Activated CD8-positive, alpha-beta memory T cell treated with anti-CD3 and anti-CD28 coated beads for 48 hours (primary cell): ENCODE measurements around the gene HPSE.
"Not testable (repeated sequence)": the region's sequence is repeated elsewhere in the genome, so short reads cannot be mapped to it uniquely, and the experiment has no call there.

Experiments used
- DNase-seq, 3 experiments: peaks; one replicate each; pipeline ENCODE4 v3.0.0-alpha.2; 2020; ENCODE audit warnings: low read depth in 2 of 3, low spot score in 2 of 3

The HPSE gene

DNA sequence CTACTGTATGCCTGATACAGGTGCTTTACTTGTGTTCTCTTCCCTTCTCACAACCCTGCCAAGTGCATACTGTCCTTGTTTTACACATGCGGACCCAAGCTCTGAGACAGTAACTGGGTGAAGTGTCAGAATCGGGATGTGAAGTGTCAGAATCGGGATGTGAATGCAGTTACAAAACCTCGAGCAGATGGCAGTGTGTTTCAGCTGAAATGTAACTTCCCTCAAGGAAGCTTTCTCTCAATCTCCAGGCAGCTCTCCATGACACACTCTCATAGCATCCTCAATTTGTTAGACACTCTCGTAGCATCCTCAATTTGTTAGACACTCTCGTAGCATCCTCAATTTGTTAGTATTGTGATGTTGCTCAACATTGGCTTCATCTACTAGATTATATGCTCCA, 1.1 kb upstream of the HPSE start:
- no peak for DNase-seq

DNA sequence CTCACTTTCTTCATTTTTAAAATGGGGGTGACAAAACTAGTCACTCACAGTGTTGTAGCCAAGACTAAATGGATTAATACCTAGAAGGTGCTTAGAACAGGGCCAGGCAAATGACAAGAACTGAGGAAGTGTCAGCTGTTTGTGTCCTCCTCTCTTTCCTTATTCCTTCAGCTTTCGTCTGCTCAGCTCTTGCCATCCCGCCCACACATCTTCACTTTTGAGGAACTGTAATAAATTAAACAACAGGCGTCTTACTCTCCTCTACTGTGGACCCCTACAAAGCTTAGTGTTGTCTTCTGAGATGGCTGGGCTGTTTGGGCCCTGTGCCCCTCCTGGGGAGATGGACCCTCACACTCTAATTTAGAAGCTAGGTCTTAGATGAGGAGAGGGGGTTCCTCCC, 2.7 kb downstream of the HPSE start:
- no peak for DNase-seq

DNA sequence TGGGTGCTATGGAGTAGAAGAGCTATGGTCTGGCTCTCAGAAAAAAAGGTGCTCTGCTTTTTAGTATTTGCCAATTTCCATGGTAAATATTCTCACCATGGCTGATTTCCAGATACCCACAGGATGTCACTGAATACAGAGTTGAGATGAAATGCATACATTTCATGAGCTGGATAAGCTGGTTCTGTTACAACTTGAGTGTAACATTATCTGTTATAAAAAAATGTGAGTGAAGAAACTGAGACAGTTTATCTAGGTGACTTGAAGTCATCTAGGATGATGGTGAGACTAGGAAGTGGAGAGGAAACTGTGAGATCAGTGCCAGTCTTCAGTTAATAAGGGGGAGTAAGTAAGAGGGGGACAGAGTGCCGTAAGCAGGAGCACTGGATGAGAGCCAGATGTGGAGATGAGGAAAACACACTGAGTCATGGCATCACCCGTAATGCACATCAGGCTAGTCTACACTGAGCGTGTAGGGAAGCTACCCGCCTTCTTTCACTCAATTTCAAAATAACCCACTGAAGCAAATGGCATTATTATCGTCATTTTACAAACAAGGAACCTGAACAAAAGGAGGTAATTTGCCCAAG, 5.0 kb downstream of the HPSE start:
- DNase-seq = no peak

DNA sequence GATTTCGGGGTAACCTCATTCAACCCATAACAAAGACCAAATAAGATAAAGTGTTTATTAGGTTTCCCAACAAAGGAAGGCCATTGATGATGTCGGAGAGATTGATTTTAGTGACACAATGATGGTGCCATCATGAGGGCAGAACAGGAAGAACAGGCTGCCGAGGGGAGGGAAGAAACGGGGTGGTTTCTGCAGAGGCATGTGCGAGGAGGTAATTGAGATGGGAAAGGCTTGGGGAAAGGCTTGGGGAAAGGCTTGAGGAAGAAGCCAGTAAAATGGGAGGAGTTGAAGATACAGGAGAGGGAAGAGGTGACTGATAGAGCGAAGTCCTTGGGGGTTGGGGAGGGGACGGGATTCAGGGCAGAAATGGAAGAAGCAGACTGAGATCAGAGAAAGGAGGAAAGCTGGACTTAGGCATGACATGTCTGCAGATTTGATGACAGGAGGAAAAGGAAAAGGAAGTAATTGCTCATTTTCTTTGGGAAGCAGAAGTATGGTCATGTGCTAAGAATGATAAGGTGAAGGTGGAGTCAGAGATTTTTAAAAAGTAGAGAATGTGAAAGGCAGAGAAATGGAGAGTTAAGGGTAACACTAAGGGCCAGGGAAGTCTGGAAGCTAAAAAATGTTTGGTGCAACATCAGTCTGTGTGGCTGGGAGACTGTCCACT, 6.0 kb downstream of the HPSE start:
- no peak for DNase-seq

DNA sequence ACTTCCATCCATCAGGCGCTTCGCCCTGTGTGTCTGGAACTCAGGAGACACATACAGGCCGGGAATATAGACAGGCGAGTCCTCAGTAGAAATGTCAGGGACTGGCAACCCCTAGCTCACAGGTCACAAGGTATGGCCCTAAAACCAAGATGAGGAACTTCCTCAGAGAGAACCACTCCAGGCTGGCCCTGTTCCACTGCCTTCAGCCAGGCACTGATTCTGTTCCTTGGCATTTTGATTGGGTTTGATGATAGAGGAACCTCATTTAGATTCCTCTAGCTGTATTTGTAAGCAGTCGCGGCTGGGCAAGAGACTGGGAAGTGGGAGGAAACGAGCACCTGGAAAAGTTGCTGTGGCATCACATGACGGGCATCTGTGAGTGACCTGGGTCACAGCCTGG, 8.1 kb downstream of the HPSE start:
- DNase-seq = no peak

DNA sequence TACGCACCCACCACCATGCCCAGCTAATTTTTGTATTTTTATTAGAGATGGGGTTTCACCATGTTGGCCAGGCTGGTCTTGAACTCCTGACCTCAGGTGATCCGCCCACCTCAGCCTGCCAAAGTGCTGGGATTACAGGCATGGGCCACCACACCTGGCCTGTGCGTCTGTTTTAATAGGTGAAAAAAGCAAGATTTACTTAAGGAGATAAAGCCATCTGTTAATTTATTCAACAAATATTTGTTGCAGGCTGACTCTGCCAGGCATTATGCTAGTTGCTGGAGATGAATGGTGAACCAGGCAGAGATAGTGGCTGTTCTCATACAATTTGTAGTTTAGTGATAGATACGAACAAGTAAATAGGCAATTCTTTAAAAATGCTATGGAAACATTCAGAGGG, 9.3 kb downstream of the HPSE start:
- not testable (repeated sequence) for DNase-seq

DNA sequence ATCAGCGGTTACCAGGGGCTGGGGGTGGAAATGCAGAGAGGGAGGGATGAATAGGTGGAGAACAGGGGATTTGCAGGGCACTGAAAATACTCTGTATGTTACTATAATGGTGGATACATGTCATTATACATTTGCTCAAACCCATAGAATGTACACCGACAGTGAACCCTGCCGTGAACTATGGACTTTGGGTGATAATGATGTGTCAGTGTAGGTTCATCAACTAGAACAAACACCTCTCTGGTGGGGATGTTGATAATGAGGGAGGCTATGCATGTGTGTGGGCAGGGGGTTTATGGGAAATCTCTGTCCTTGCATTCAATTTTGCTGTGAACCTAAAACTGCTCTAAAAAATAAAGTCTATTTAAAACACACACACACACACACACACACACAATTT, 11.5 kb downstream of the HPSE start:
- no peak for DNase-seq

DNA sequence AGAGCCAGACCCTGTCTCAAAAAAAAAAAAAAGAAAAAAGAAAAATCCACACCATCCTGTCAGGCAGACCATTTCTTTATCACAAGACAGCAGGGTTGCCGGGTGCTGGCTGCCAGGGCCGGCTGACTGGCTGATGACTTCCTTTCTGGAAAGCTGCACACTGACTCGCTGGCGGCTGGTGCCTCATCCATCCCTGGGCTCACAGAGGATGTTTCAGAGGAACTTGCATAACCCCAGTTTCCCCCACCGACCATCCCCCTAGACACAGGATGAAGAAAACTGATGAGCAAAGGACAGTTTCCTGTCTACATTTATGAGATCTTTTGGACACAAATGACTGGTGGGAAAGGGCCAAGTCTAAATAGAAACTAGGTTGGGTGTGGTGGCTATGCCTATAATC, 14.1 kb downstream of the HPSE start:
- DNase-seq = no peak

DNA sequence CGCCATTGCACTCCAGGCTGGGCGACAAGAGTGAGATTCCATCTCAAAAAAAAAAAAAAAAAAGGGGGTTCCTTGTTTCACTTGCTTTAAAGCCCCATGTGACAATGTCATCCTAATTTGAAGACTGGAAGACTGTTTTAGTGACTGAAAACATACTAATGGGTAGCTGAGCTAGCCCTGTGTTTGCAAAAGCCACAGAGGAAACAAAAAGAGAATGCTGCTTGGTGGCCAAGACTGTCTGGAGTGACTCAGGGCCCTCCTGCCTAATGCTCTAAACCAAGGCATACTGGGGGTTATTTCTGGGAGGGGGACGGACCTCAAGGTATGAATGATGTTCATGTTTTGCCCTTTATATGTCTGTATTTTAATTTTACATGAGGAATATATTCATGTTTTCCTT, 16.0 kb downstream of the HPSE start:
- DNase-seq = no peak

DNA sequence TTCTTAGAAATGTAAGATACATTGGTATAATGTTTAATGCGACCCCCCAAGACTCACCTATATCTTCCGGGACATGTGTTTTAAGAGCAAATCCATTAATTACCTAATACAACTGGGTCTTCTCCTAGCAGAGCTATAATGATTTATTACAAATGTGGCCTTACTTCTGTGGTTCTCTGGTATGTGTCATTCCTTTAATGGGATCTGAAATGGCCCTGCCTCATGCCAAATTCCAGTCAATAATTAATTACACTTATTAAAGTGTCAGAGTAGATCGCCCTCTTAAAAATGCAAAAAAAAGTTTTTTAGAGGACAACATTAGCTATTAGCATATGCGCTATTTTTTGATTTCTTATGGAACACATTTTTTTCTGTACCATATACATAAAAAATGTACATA, 17.0 kb downstream of the HPSE start:
- DNase-seq = no peak

DNA sequence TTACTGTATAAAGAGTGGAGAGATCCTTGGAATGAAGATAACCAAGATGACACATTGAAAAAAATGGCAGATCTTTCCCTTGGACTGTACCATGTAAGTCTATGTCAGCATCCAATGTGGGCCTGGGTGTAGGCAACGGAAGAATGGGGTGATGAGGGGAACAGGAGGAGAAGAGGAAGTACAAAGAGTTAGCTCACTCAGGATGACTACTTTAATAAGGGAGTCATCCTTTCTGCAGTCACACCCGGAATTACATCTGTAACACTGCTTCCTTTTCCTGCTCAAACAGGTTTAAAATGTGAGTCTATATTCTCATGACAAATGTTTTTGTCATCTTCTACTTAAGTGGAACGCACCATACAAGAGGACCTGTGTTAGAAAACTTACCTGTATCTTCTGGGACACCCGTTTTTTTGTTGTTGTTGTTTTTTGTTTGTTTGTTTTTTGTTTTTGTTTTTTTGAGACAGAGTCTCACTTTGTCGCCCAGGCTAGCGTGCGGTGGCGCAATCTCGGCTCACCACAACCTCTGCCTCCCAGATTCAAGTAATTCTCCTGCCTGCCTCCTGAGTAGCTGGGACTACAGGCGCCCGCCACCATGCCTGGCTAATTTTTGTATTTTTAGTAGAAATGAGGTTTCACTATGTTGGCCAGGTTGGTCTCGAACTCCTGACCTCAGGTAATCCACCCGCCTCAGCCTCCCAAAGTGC, 18.0 kb downstream of the HPSE start:
- no peak for DNase-seq

DNA sequence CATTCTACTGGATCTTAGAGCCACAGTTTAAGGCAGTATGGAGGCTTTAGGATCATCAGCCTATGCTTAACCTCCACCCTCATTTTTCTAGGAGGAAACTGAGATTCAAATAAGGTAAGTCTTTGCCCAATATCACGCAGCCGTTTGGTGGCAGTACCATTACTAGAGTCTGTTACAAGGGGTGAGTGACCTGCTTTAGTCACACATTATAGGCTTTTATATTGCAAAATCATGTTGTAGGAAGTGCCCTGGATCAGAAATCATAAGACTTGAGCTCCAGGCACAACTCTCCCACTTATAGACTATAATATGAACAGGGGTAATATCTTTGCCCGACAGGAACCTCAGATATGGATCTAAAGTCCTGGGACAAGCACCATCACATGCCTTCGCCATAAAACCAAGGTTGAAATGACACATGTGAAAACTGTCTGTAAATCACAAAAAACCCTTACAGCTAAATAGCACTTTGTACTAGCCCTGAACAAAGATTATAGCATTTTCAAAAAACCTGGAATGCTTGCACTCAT, 19.2 kb downstream of the HPSE start:
- DNase-seq = no peak

DNA sequence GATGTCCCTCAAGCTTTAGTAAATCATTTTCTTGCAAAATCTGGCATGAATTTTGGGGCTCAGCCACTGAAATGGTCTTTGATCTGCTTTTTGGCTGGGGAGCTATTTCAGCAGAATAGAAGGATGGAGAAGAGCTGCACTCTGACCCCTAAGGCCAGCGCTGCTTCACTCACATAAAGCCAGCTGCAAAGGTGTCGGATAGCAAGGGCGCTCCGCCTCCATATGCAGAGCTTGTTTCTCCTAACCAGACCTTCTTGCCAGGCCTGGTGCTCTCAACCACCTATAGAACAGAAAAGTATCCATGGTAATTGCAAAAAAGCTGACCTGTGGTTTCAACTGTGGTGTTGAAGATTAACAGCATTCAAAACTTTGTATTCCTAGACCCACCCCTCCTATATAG, 26.0 kb downstream of the HPSE start:
- DNase-seq = no peak

DNA sequence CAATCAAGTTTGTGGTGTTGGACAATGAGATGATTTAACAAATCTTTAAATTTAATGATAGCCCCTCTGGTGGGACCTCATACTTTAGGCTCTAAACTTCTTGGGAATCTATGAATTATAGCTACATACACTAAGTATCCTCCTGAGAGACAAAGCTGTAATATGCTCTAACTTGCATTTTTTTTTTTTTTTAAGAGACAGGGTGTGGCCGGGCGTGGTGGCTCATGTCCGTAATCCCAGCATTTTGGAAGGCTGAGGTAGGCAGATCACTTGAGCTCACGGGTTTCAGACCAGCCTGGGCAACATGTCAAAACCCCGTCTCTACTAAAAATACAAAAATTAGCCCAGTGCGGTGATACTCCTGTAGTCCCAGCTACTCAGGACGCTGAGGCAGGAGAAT, 26.7 kb downstream of the HPSE start:
- no peak for DNase-seq

DNA sequence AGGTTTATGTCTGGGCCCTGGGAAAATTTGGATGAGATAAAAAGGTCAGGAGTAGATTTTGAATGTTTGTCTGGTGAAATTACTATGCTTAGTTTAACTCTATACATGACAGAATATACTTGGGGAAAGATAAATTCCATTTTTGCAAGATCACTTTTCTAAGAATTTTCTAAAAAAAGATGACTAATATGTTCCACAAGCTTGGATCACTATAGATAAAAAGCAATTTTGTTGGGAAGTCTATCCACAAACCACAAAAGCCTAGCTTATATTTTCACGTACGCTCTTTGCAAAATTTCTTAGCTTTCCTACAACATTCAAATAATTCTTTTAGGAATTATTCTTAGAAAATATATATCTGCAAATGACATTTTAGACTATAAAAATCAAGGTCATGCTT, 29.5 kb downstream of the HPSE start:
- no peak for DNase-seq

DNA sequence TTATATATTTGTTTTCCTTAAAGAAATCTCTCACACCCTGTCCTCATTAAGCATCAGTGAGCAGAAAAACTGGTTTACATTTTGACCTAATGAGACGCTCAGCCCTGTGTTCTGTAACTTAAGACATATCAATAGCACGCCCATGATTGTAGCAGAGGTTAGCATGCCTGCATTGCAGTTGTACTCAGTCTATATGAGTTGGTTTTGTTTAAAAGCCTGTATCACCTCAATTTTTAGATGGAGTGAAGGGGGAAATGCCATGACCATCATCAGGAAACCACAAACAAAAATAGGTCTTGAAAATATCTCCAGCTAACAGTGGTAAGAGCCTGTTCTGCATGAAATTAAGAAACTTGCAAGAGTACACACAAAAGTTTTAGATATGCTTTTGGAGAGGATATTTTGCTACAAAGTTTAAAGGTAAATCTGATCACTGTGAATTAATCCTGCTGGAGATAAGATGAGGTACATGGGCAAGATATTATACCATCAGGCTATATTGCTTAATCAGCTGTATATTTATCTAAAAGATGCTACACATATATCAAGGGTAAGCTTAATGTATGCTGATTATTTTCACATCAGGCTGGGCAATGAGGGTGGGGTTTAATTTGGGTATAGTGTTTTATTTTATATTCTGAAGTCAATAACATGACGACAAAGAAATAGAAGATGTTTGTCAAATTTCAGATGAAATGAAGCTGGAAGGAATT, 36.9 kb downstream of the HPSE start:
- no peak for DNase-seq

DNA sequence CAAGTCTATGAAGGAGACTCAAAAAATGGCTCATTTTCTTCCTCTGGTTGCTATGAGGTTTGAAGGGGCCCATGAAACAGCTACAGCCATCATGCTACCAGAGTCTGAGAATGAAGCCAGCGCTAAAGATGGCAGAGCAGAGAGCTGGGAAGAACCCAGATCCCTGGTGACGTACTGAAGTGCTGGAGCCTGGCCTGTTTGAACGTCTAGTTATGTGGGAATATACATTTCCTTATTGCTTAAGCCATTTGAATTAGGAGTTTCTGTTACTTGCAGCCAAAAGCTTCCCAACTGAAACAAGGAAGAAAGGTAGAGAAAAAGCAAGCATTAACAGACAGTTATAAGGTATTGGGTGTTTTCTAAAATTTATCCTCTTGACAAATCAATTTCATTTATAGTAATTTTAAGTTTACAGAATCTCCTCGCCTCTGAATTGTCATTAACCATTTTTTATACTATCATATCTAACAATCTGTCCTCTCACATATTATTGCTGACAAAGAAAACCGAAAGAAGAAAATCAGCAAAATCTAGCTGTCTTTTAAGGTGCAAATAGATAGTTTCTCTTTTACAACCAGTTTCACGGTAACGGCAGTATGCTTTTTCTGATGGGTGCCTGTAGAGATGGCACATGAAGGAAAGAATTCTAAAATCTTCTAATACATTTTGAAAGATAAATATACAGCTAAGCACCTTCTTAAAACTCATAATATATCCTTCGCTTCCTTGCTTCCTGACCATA, 41.2 kb downstream of the HPSE start:
- no peak for DNase-seq

DNA sequence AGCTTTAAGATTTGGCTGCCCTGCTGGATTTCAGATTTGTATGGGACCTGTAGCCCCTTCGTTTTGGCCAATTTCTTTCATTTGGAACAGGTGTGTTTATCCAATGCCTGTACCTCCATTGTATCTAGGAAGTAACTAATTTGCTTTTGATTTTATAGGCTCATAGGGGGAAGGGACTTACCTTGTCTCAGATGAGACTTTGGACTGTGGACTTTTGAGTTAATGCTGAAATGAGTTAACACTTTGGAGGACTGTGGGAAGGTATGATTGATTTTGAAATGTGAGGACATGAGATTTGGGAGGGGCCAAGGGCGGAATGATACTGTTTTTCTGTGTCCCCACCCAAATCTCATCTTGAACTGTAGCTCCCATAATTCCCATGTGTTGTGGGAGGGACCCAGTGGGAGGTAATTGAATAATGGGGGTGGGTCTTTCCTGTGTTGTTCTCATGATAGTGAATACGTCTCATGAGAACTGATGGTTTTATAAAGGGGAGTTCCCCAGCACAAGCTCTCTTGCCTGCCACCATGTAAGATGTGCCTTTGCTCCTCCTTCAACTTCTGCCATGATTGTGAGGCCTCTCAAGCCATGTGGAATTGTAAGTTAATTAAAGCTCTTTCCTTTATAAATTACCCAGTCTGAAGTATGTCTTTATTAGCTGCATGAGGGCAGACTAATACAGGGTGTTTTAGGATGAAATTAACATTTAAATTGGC, 44.4 kb downstream of the HPSE start:
- not testable (repeated sequence) for DNase-seq

DNA sequence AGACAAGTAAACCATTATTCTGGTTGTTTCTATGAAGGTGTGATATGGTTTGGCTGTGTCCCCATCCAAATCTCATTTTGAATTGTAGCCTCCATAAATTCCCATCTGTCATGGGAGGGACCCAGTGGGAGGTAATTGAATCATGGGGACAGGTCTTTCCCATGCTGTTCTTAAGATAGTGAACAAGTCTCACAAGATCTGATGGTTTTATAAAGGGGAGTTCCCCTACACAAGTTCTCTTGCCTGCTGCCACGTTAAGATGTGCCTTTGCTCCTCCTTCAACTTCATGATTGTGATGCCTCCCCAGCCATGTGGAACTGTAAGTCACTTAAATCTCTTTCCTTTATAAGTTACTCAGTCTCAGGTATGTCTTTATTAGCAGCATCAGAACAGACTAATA, 46.3 kb downstream of the HPSE start:
- DNase-seq = not testable (repeated sequence)

DNA sequence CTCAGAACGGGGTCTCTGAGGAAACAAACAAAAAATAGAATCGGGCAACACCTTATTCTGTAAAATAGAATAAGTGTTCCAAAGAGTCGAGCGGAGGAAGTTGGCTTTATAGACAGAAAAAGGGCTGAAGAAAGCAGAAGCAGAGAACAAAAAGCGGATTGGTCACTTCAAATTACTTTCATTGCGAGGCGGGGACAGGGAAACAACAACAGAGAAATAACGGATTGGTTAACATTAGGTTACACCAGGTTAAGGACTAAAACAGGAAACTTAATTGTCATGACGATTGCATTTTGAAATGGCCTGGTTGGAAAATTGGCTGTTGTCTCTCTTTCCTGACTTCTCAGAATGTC, 49.6 kb downstream of the HPSE start:
- no peak for DNase-seq
